ENCODE results near the gene ATP11A. TPM values are rescaled to one million over a fixed set of nuclear protein-coding genes. Genes with fewer than 3 reads are reported as not detected.

The ATP11A gene
- total RNA-seq, 1 experiment from 2014 or later = 80.4 TPM

DNA sequence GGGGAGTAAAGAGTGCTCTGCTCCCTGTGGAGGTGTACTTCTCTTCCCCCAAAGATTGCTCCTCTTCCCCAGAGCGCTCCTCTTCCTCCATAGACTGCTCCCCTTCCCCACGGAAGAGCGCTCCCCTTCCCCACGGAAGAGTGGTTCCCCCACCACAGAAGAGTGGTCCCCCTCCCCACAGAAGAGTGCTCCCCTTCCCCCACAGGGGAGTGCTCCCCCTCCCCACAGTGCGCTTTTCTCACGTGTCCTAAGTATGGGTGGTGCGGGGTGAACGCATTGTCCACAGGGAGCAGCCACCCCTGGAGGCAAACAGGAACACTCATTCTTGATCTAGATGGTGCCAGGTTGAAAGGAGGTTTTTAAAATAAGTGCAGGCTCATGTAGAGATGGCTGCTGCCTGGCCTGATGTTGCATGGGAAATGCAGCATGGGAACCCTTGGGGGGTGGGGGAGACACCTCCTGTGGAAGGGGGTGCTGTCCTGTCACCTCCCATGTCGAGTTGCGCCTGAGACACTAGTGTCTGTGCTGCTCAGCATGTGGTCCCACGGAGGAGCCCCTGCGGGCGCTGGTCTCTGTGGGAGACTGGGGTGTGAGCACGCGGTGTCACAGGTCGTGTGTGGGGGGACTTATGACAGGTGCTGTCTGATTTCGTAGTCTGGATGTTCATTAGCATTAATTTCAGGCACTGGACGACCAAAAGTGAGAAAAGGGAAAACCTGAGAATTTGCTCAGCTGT lies 52.2 kb downstream of the ATP11A start:
- POLR2A ChIA-PET = no interaction called here
- Histone ChIP-seq H3K27ac (ENCODE audit: low read depth, low read length) (no peak overlapping the region), H4K20me1 (ENCODE audit: insufficient read depth) (no peaks in the 10 kb centered on the region), H3K4me1 (ENCODE audit: control insufficient read depth in 1 of 2, insufficient read depth in 2 of 2, low read length in 2 of 2) (peaks cover 17 to 23% of the 10 kb centered on the region in 2 experiments), H3K9ac (ENCODE audit: low read length) (no peak overlapping the region), H3K36me3 (ENCODE audit: control insufficient read depth in 1 of 2, insufficient read depth in 2 of 2, low read length in 2 of 2) (no peaks in the 10 kb centered on the region), H3K79me2 (ENCODE audit: insufficient read depth, low read length) (peaks cover 34% of the 10 kb centered on the region), H3K9me2 (ENCODE audit: insufficient read depth) (no peaks in the 10 kb centered on the region), H2AFZ (ENCODE audit: low read depth, low read length, poor library complexity, severe bottlenecking) (no peak overlapping the region), H3K9me3 (ENCODE audit: control insufficient read depth in 1 of 2, insufficient read depth in 1 of 2, low read depth in 1 of 2, low read length in 2 of 2) (no peaks in the 10 kb centered on the region), H3K4me2 (ENCODE audit: low read length) (no peak overlapping the region), H3K27me3 (ENCODE audit: insufficient read depth, low read length) (no peaks in the 10 kb centered on the region), H3K4me3 (replicated peaks in 1 of 2; ENCODE audit: low read depth in 1 of 2, low read length in 2 of 2) (no peak overlapping the region)
- BruUV-seq (replicated peaks) = no TSS peak
- CTCF ChIA-PET = no interaction called here
- DNase-seq (ENCODE audit: low read depth, low spot score) = no peak
- TF ChIP-seq FOSL1 (IDR thresholded peaks at IDR 0.05; ENCODE audit: low read depth) = no peak
- TF ChIP-seq, protein P1, sequence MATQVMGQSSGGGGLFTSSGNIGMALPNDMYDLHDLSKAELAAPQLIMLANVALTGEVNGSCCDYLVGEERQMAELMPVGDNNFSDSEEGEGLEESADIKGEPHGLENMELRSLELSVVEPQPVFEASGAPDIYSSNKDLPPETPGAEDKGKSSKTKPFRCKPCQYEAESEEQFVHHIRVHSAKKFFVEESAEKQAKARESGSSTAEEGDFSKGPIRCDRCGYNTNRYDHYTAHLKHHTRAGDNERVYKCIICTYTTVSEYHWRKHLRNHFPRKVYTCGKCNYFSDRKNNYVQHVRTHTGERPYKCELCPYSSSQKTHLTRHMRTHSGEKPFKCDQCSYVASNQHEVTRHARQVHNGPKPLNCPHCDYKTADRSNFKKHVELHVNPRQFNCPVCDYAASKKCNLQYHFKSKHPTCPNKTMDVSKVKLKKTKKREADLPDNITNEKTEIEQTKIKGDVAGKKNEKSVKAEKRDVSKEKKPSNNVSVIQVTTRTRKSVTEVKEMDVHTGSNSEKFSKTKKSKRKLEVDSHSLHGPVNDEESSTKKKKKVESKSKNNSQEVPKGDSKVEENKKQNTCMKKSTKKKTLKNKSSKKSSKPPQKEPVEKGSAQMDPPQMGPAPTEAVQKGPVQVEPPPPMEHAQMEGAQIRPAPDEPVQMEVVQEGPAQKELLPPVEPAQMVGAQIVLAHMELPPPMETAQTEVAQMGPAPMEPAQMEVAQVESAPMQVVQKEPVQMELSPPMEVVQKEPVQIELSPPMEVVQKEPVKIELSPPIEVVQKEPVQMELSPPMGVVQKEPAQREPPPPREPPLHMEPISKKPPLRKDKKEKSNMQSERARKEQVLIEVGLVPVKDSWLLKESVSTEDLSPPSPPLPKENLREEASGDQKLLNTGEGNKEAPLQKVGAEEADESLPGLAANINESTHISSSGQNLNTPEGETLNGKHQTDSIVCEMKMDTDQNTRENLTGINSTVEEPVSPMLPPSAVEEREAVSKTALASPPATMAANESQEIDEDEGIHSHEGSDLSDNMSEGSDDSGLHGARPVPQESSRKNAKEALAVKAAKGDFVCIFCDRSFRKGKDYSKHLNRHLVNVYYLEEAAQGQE (IDR thresholded peaks at IDR 0.05; ENCODE audit: low read depth) = no peak
- TF ChIP-seq, protein P2, sequence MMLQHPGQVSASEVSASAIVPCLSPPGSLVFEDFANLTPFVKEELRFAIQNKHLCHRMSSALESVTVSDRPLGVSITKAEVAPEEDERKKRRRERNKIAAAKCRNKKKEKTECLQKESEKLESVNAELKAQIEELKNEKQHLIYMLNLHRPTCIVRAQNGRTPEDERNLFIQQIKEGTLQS (IDR thresholded peaks at IDR 0.05) = no peak
- no peak for TF ChIP-seq CBX3 (IDR thresholded peaks at IDR 0.05; ENCODE audit: low read depth)
- no peak for TF ChIP-seq SIN3A (IDR thresholded peaks at IDR 0.05; ENCODE audit: low read depth)
- TF ChIP-seq POLR2AphosphoS5 (IDR thresholded peaks at IDR 0.05; ENCODE audit: low read depth, low read length) = no peak
- TF ChIP-seq, protein P3, sequence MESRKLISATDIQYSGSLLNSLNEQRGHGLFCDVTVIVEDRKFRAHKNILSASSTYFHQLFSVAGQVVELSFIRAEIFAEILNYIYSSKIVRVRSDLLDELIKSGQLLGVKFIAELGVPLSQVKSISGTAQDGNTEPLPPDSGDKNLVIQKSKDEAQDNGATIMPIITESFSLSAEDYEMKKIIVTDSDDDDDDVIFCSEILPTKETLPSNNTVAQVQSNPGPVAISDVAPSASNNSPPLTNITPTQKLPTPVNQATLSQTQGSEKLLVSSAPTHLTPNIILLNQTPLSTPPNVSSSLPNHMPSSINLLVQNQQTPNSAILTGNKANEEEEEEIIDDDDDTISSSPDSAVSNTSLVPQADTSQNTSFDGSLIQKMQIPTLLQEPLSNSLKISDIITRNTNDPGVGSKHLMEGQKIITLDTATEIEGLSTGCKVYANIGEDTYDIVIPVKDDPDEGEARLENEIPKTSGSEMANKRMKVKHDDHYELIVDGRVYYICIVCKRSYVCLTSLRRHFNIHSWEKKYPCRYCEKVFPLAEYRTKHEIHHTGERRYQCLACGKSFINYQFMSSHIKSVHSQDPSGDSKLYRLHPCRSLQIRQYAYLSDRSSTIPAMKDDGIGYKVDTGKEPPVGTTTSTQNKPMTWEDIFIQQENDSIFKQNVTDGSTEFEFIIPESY (IDR thresholded peaks at IDR 0.05; ENCODE audit: extremely low read depth, insufficient replicate concordance, low read length) = no peak
- no peak for TF ChIP-seq POLR2A (IDR thresholded peaks at IDR 0.05; ENCODE audit: borderline replicate concordance, extremely low read depth, insufficient read depth, insufficient read length)
- no peak for TF ChIP-seq SP1 (IDR thresholded peaks at IDR 0.05; ENCODE audit: low read depth)
- TF ChIP-seq, protein P4, sequence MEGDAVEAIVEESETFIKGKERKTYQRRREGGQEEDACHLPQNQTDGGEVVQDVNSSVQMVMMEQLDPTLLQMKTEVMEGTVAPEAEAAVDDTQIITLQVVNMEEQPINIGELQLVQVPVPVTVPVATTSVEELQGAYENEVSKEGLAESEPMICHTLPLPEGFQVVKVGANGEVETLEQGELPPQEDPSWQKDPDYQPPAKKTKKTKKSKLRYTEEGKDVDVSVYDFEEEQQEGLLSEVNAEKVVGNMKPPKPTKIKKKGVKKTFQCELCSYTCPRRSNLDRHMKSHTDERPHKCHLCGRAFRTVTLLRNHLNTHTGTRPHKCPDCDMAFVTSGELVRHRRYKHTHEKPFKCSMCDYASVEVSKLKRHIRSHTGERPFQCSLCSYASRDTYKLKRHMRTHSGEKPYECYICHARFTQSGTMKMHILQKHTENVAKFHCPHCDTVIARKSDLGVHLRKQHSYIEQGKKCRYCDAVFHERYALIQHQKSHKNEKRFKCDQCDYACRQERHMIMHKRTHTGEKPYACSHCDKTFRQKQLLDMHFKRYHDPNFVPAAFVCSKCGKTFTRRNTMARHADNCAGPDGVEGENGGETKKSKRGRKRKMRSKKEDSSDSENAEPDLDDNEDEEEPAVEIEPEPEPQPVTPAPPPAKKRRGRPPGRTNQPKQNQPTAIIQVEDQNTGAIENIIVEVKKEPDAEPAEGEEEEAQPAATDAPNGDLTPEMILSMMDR (IDR thresholded peaks at IDR 0.05 in 2 of 3, conservative IDR thresholded peaks at IDR 0.05 in 1 of 3; ENCODE audit: borderline replicate concordance in 1 of 3, insufficient read depth in 1 of 3, low read depth in 2 of 3, low read length in 2 of 3) = no peak
- no peak for TF ChIP-seq ZFX (IDR thresholded peaks at IDR 0.05)
- no peak for TF ChIP-seq CEBPB (IDR thresholded peaks at IDR 0.05; ENCODE audit: low read depth)
- no peak for TF ChIP-seq EZH2phosphoT487 (IDR thresholded peaks at IDR 0.05; ENCODE audit: borderline replicate concordance)
- no peak for TF ChIP-seq SRF (IDR thresholded peaks at IDR 0.05; ENCODE audit: low read depth)
- ATAC-seq = no peak
- intact Hi-C loops (cut with micrococcal nuclease) = no loop called here
- RAD21 ChIA-PET (ENCODE audit: low non-redundant PET in 1 of 2, low total read pairs in 2 of 2, uncharacterized antibody in 2 of 2, unreplicated experiment in 2 of 2) = no interaction called here

All from HCT116 (cell line).